HG03175 (cell line): Measurements from ENCODE around the gene MAS1L.

Experiments used
- ATAC-seq: cut with Tn5 transposase; IDR thresholded peaks from one replicate; pipeline ENCODE4 v1.9.1; 2021; ENCODE audit warnings: mild to moderate bottlenecking, moderate library complexity; ENCODE audit not compliant: unreplicated experiment

The MAS1L gene, protein sequence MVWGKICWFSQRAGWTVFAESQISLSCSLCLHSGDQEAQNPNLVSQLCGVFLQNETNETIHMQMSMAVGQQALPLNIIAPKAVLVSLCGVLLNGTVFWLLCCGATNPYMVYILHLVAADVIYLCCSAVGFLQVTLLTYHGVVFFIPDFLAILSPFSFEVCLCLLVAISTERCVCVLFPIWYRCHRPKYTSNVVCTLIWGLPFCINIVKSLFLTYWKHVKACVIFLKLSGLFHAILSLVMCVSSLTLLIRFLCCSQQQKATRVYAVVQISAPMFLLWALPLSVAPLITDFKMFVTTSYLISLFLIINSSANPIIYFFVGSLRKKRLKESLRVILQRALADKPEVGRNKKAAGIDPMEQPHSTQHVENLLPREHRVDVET

DNA sequence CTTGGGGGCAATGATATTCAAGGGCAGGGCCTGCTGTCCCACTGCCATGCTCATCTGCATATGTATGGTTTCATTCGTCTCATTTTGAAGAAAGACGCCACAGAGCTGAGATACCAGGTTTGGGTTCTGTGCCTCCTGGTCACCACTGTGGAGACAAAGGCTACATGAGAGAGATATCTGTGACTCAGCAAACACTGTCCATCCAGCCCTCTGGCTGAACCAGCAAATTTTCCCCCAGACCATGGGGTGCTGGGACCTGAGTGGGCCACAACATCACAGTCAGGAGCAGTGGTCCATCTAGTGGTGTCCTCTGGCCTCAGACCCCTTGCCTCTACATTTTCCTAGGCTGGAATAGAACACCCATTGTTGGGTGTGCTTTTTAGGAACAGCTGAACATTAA, at the start of gene MAS1L:
Gene MAS1L, minus strand, starts transcription at position 297 of the 400 bp plus-strand sequence. Its CDS starts 54 bp downstream, at position 243.
- ATAC-seq, result no peak

DNA sequence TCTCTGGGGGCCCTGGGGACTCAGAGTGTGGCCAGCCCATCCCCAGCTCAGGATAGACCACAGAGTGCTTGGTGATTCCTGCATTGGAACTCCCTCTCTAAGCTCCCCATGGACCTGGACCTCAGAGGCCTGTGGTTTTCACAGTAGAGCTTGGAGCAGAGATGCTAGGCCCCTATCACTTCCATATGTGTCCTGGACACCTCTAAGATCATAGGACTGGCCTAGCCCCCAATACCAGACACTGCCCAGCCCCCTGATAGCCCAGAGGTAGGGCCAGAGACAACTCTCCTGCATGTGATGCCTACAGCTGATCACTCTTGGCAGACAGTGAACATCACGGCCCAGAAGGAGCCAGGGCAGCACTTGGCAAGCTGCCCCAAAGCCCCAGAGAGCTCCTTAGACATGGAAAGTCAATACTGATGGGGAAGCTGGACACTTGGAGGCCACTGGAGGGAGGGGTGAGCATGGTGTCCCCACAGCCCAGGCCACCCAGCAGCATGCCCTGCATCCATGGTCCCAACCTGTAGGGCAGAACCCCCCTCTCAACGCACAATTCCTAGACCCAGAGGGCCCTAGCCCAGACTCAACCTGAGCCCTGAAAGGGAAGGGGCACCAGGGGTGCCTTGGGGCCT, 44.7 kb upstream of the MAS1L start:
- ATAC-seq, result no peak

DNA sequence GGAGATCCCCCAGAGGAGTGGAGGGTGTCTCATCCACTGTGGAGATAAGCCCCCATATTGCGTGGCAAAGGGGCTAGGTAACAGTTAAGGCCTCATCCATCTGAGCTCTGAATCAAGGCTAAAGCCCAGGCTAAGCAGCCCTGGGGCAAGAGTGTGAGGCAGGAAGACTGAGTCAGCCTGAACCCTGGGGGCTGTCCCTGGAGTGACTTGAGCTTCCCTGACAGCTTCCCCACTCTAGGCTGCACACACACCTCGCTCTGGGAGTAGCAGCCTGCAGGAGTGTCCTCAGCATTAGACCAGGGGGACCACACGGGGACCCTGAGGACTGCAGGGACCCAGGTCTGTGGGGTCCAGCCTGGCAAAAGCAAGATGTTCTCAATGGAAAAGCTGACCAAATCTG, 43.9 kb upstream of the MAS1L start:
- ATAC-seq, result no peak

DNA sequence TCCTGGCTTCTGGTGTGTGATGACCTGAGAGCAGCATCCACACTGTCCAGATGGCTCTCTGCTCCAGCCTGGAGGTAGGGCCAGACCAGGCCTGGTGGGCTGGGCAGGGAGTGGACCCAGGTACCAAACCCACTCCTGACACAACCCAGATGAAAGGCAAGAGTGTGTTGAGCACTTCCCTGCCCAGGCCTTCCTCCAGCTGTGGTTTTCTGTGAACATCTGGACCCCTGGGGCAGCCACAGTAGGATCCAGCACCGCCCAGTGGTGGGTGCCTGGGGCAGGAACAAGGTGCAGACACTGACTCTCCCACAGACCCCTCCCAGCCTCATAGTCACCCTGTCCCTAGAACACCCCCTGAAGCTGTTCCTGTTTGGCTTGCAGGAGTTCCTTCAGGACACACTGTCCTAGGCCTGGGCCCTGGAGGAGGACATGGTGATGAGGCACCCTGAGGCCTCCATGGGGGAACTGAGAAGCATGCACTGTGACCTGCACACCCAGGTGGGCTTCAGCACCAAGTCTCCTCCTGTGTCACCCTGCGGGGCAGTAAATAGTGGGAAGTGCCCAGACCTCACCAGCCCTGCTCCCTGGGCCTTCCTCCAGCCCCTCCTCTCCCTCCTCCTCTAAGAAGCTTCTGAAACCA, 43.0 kb upstream of the MAS1L start:
- ATAC-seq, result no peak

DNA sequence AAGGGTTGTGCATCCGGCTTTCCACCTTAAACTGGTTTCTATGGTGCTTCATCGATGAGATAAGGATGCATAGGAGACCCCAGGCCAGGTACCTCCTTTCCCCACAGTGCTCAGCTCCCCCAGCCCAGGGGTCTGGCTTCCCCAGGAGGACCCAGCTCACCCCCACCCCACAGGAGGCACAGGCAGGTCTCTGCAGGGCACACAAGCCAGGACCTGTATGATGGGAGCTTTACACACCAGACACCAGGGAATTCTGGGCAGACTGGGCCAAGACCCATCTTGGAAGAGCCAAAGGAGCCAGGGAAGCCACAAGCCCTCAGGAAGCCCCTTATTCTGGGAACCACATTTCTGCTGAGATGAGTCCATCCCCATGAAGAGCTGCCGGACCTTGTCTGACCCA, 42.2 kb upstream of the MAS1L start:
- ATAC-seq, result no peak

DNA sequence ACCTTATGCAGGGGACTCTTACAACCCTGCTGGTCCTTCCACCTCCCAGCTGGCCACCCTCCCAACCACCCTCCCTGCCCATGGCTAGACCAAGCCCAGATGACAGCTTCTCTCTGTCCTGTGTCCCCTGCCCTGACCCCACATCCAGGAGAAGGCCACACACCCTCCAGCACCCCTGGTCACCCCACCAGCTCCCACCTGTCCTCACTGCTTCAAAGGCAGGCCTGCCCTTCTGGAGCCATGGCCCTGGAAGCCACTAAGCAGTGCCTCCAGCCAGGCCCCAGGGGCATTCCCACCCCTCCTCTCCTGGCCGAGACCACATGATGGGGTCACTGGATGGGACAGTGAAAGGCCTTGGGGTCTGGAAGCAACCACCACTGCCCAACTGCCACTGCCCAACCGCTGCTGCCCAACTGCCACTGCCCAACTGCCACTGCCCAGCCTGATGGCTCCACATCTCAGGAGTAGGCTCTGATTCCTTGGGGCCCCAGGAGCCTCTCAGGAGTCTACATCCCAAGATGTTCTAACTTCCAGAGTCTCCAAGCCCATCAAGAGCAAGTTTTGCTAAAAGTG, 41.3 kb upstream of the MAS1L start:
- no peak for ATAC-seq

DNA sequence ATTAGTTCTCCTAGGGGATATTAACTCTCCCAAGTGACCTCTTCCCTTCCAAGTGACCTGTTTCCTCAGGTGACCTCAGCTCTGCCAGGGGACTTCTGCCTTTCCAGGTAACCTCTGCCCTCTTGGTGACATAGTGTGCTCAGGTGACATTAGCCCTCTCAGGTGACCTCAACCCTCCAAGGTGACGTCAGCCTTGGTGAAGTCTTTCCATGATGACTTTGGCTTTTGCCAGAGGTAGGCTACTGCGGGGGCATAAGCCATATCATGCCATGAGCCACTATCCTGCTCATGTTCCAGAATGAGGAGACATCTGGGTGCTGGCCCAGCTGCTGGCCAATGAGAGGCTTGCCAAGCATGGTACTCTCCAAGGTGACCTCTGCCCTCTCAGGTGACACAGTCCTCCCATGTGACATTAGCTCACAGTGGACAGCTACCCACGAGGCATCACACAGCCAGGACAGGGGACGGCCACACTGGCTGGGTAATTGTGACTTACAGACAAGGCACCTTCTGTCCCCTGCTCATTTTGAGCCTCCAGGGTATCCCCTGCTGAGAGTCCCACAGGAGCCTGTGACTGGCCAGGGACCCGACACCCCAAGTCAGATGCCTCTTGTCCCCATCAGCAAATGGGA, 40.7 kb upstream of the MAS1L start:
- no peak for ATAC-seq

DNA sequence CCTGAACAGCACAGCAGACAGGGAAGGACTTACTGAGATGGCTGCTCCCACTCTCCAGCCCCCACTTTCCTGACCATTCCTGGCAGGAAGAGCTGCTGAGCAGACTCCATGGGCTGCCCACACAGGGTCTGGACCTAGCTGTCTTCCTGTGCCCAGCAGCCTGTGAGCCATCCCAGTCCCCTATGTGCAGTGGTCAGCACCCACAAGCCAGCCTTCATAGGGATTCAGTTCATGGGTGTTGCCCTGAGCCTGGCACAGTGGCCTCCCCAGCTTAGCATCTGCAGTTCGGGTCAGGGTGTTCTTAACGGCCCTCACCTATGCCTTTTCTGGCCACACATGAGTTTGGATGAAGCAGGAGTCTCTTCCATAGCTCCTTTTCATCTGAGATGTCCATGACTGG, 39.8 kb upstream of the MAS1L start:
- no peak for ATAC-seq

DNA sequence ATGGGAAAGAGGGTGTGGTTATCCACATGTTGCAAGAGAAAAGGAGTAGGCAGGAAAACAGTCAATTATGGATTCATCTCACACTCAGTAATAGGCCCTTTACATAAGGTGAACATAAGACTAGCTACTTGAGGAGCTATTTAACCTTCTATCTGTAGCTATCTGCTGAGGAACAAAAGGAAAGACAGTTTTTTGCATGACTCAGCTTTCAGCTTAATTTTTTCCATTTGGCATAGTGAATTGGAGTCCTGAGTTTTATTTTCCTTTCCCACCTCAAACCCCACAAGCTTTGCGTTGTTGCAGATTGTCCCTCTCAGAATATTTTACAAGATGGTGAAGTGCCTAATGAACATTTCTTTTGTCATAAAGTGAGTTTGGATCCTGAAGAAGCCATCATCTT, 39.4 kb upstream of the MAS1L start:
- no peak for ATAC-seq

DNA sequence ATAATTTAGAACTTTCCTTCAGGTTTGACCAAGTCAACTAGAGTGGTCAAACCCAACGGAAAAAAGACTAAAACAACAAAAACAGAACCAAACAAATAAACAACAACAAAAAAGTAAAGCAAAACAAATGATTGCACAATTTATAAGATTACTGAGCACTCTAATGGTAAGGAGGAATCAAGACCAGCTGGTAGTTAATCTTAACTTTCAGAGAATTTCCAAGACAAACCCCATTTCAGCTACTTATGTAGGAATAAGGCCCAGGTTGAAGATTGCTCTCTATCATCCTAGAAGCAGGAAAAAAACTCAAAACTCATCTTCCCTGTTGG, 37.5 kb upstream of the MAS1L start:
- ATAC-seq, result no peak

DNA sequence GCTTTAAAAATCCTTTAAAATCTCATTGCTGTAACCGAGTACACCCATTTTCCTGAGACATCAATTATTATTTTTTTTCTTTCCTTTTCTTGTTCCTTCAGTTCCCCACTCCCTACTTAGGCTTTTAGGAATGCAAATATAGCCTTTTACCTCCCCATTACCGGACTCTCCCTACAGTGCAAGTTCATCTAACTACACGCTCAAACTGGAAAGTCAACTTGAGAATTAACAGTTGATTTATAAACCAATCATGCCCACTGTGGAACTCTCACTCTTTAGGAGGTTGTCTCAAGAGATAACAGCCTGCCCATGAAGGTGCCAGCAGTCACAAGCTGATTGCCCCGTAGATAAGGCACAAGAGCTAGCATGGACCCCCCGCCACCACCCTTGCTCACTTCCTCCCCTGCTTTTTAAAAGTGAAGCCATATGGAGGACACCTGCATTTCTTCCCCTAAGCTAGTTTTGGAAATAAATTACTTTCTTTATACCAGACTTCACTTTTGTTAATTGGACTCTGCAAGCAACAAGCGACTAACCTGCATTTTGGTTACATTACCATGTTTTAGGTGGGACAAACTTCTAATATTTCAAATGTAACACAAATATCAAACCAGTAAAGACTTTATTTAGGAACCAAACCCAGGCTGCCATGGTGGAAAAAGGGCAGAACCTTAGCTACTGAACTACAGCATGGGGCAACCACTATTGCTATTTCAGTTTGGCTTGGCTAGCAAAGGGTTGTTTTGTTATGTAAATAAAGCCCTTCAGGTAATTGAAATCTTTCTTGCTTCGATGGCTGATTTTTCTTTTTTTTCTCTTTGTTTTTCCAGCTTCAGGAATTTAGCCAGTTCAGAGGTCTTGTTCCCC, 36.9 kb upstream of the MAS1L start:
- no peak for ATAC-seq

DNA sequence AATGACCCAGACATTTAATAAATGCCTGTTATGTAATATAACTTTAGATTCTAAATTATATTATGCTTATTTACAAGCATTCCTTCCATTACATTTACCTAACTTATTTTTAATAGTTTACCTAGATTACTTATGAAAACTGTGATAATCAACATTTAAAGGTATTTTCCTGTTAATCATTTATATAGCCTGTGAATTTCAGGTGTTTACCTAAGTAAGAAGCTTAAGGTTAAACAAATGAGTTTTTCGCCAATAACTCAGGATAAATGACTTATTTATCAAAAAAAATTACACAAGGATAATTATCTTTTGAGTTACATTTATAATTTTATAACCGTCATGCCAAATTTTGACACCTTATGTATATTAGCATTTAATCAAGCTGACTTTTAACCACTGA, 36.3 kb upstream of the MAS1L start:
- ATAC-seq, result no peak

DNA sequence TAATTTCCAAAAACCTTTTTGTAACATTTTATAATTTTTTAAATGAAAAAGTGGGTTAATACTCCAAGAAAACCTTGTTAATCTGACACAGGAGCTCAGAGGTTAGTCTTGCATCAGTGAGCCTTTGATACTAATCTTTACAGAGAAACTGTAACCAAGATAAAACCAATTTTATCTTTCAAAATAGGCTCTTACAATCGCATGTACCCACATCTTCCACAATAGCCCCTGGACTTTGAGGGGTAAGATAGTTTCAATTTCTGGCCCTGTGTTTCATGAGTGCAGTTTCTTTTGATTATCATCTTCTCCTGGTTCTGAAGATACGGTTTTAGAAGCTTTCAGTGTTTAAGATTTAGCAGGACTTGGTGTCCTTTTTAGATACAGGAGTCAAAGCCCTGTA, 34.5 kb upstream of the MAS1L start:
- no peak for ATAC-seq

DNA sequence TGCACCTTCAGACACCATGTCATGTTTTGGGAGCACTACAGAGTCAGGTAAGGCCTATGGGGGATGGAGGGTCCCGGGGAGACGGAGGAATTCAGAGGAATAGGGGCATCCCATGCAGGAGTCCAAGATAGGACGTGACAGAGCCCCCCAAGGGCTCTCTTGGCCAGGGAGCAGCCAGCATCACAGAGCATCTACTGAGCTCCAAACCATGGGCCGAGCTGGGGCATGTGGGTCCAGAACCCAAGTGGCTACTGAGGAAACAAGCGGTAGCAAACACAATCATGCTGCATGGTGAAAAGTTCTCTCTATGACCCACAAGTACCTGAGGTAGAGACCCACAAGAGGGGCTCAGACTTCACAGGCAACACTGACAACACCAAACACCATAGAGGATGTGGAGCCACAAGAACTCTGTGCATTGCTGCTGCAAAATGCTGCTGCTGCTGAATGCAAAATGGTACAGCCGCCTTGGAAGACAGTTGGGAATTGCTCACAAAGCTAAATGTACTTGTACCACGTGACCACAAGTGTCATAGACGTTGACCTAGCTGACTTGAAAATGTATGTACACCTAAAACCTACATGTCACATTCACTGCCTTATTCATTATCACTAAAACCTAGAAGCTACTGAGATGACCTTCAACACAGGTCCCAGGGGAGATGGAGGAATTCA, 33.4 kb upstream of the MAS1L start:
- no peak for ATAC-seq

DNA sequence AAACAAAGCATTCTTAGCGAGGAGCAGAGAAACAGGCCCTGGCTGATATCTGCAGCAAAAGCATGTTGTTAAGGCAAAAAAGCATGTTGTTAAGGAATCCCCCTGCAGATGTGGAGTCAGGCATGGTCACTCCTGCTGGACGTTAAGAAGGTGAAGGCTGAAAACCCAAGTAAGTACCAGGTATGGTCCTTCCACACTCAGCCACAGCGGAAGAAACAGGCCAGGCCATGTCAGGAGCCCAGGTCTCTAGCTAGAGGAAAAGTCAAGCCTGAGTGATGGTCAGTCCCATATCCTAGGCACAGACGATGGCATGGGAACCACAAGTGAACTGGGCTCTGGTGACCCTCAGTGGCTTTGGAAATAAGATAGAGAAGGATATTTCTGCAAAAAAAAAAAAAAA, 32.5 kb upstream of the MAS1L start:
- ATAC-seq, result no peak

DNA sequence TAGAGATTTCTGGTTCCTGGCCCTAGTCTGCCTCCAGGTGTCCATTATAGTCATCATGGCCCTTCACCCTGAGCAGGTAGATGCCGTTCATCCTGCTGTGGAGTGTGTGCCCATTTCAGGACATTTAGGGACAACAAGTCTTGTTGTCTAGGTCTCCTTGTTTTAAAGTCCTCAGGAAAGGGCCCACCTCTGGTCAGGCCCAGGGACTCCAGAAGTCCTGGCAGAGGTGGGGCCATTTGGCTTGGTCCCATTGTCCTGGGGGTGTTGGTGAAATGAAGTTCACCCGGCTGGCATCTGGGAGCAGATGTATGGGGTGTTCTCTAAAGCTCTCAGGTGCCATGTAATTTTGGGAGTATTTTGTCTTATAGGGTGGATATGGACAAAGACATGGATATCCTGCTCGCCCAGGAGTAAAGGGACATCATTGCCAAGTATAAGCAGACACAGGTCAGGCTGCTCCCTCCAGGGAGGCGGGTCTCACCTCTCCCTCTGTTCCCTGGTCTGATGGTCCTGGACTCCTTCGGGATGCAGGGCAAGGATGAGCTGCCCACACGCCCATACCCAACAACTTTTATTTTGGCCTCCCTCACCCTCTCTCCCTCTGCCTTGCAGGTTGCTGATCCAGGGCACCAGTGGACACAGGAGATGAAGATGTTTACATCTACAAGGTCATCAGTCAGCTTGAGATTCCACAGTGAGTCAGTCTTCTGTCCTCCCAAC, 31.7 kb upstream of the MAS1L start:
- no peak for ATAC-seq

DNA sequence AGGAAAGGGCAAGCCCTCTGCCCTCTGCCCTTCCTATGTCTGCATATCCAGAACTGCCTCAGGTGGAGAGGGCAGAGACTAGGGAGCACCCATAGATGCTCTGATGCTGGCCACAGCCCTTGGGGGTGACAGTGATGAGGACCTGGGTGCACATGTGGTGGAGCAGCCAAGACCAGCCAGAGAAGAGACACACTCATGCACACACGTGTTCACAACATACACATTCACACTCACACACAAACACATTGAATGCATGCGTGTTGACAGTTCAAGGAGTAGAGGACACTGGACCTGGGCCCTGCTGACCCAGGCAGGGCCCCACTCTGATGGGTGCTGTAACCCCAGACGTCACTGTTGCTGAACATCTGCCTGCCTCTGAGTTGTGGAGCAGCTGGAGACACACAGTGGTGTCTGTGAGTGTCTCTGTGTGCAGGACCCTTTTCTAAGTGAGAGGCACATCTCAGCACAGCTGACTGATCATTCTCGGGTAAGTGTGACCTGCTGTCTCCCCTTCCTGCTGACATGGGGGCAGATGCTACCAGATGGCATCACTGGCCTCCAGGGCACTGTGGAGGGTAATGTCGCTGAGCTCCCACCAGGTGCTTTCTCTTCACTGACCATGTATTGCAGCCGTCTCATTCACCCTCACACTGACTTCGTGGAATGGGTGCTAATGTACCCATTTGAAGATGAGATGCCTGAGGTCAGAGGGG, 30.1 kb upstream of the MAS1L start:
- ATAC-seq, result no peak

DNA sequence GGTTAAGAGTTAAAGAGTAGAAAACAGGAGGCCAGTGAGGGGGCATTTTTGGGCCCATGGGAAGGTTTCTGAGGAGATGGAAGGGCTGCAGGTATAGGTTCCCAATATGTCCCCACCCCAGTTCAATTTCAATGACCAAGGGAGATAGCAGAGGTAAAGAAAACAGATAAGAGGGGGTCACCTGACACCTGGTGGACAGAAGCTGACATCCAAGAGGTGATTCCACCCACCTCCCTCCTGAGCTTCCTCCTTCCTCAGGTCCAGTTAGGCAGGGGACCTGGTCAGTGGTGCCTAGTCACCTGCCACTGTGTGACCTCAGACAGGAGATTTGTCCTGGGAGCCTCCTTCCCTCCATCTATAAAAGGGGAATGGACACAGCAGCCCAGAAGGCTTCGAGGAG, 29.5 kb upstream of the MAS1L start:
- ATAC-seq, result no peak

DNA sequence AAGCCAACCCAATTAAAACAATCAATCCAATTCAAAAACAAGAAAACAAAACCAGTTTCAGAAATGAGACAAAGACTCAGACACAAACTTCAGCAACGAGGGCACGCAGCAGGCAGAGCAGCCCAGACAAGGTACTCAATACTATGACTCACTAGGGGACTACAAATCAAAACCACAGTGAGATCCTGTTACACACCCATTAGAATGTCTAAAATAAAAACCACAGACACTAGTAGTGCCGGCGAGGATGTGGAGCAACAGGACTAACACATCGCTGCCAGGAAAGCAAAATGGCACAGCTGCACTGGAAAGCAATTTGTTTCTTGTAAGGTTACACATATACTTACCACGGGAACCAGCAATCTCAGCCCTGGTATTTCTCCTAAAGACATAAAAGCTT, 28.4 kb upstream of the MAS1L start:
- no peak for ATAC-seq
